ENCODE results near the gene DMPK.
"Not testable (repeated sequence)": the region's sequence is repeated elsewhere in the genome, so short reads cannot be mapped to it uniquely, and the experiment has no call there.

DNA sequence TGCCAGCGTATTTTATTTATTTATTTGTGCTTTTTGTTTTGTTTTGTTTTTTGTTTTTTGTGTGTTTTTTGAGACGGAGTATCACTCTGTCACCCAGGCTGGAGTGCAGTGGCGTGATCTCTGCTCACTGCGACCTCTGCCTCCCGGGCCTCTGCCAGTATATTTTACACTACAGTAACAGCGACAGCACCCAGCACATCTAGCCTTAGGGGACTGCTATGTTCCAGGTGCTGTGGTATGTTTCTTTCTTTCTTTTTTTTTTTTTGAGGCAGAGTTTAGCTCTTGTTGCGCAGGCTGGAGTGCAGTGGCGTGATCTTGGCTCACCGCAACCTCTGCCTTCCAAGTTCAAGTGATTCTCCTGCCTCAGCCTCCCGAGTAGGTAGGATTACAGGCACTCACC, 30.8 kb downstream of the DMPK start:
- not testable (repeated sequence) for TF ChIP-seq CEBPB (IDR thresholded peaks at IDR 0.05; ENCODE audit: low read depth, low read length); MAZ (IDR thresholded peaks at IDR 0.05; ENCODE audit: borderline replicate concordance, low read depth, low read length)
- TF ChIP-seq, protein P1, sequence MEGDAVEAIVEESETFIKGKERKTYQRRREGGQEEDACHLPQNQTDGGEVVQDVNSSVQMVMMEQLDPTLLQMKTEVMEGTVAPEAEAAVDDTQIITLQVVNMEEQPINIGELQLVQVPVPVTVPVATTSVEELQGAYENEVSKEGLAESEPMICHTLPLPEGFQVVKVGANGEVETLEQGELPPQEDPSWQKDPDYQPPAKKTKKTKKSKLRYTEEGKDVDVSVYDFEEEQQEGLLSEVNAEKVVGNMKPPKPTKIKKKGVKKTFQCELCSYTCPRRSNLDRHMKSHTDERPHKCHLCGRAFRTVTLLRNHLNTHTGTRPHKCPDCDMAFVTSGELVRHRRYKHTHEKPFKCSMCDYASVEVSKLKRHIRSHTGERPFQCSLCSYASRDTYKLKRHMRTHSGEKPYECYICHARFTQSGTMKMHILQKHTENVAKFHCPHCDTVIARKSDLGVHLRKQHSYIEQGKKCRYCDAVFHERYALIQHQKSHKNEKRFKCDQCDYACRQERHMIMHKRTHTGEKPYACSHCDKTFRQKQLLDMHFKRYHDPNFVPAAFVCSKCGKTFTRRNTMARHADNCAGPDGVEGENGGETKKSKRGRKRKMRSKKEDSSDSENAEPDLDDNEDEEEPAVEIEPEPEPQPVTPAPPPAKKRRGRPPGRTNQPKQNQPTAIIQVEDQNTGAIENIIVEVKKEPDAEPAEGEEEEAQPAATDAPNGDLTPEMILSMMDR (conservative IDR thresholded peaks at IDR 0.05; ENCODE audit: low read depth, low read length): not testable (repeated sequence)
